ENCODE results near the gene TNFRSF21. TPM values are rescaled to one million over a fixed set of nuclear protein-coding genes. Genes with fewer than 3 reads are reported as not detected.
"Not testable (repeated sequence)": the region's sequence is repeated elsewhere in the genome, so short reads cannot be mapped to it uniquely, and the experiment has no call there.

TNFRSF21 gene
- total RNA-seq, 1 donor from 2014 or later: 27.7 TPM

- DNase-seq (ENCODE audit: low read depth): no peak
Measured at GRCh38 chr6:47230579-47230978, 79.1 kb downstream of the TNFRSF21 start.

- DNase-seq (ENCODE audit: low read depth): no peak
Measured at GRCh38 chr6:47229255-47229654, 80.5 kb downstream of the TNFRSF21 start.

- DNase-seq (ENCODE audit: low read depth): not testable (repeated sequence)
Measured at GRCh38 chr6:47228093-47228492, 81.6 kb downstream of the TNFRSF21 start.

- peak; percentile 48 for DNase-seq (ENCODE audit: low read depth)
Measured at GRCh38 chr6:47223251-47223650, 86.5 kb downstream of the TNFRSF21 start.

GRCh38 chr6:47221565-47221964 lies 88.1 kb downstream of the TNFRSF21 start:
- no peak for DNase-seq (ENCODE audit: low read depth)

- DNase-seq (ENCODE audit: low read depth): peak; percentile 23
Measured at GRCh38 chr6:47209632-47210031, 100.1 kb downstream of the TNFRSF21 start.

- DNase-seq (ENCODE audit: low read depth): no peak
Measured at GRCh38 chr6:47207261-47207660, 102.4 kb downstream of the TNFRSF21 start.

GRCh38 chr6:47206626-47207025 lies 103.1 kb downstream of the TNFRSF21 start:
- DNase-seq (ENCODE audit: low read depth): no peak

- DNase-seq (ENCODE audit: low read depth): no peak
Measured at GRCh38 chr6:47203938-47204611, 105.6 kb downstream of the TNFRSF21 start.

GRCh38 chr6:47203266-47203937 lies 106.3 kb downstream of the TNFRSF21 start:
- DNase-seq (ENCODE audit: low read depth): no peak

- no peak for DNase-seq (ENCODE audit: low read depth)
Measured at GRCh38 chr6:47202644-47203205, 107.0 kb downstream of the TNFRSF21 start.

- DNase-seq (ENCODE audit: low read depth): no peak
Measured at GRCh38 chr6:47200536-47201334, 109.0 kb downstream of the TNFRSF21 start.

GRCh38 chr6:47197682-47198640 lies 111.7 kb downstream of the TNFRSF21 start:
- no peak for DNase-seq (ENCODE audit: low read depth)

- DNase-seq (ENCODE audit: low read depth): peak; percentile 43
Measured at GRCh38 chr6:47196113-47196512, 113.6 kb downstream of the TNFRSF21 start.

GRCh38 chr6:47195011-47195650 lies 114.6 kb downstream of the TNFRSF21 start:
- DNase-seq (ENCODE audit: low read depth): peak; percentile 97

- no peak for DNase-seq (ENCODE audit: low read depth)
Measured at GRCh38 chr6:47188588-47189021, 121.1 kb downstream of the TNFRSF21 start.

GRCh38 chr6:47187893-47188587 lies 121.7 kb downstream of the TNFRSF21 start:
- DNase-seq (ENCODE audit: low read depth): no peak

- no peak for DNase-seq (ENCODE audit: low read depth)
Measured at GRCh38 chr6:47187113-47187512, 122.6 kb downstream of the TNFRSF21 start.

GRCh38 chr6:47182291-47182957 lies 127.3 kb downstream of the TNFRSF21 start:
- no peak for DNase-seq (ENCODE audit: low read depth)
